ENCODE results near the gene SGSH. TPM values are rescaled to one million over a fixed set of nuclear protein-coding genes. Genes with fewer than 3 reads are reported as not detected.

SGSH gene
- total RNA-seq, 1 donor from 2014 or later = 7.2 TPM

GRCh38 chr17:80190716-80191115, 29.4 kb downstream of the SGSH start:
- Mint-ChIP-seq H3K27ac (no peak overlapping the region), H3K4me3 (no peak overlapping the region), H3K4me1 (peaks cover 14% of the 10 kb centered on the region), H3K27me3 (ENCODE audit: insufficient read depth, low read depth) (peaks cover 7% of the 10 kb centered on the region), H3K9me3 (no peaks in the 10 kb centered on the region), H3K36me3 (no peaks in the 10 kb centered on the region)
- no peak overlapping the region for H3K9ac ChIP-seq
- no peaks in the 10 kb centered on the region for H3K9me3 ChIP-seq (ENCODE audit: low read depth)
- TF ChIP-seq EZH2phosphoT487 (IDR thresholded peaks at IDR 0.05) (no peak), EZH2 (IDR thresholded peaks at IDR 0.05) (no peak), CTCF (IDR thresholded peaks at IDR 0.05) (no peak)
- no peaks in the 10 kb centered on the region for H3K79me2 ChIP-seq (ENCODE audit: low read depth)
- H3F3A ChIP-seq (ENCODE audit: low read depth) = no peaks in the 10 kb centered on the region
- H3K4me2 ChIP-seq = no peak overlapping the region
- H3K4me1 ChIP-seq = no peaks in the 10 kb centered on the region
- H4K20me1 ChIP-seq (ENCODE audit: low read depth) = no peaks in the 10 kb centered on the region
- no peak overlapping the region for H3K4me3 ChIP-seq
- no peaks in the 10 kb centered on the region for H3K27me3 ChIP-seq
- DNase-seq (ENCODE audit: low spot score) = no peak
- no peak overlapping the region for H2AFZ ChIP-seq (replicated peaks)
- H3K27ac ChIP-seq = no peak overlapping the region
- no peaks in the 10 kb centered on the region for H3K36me3 ChIP-seq

- no peak for DNase-seq (ENCODE audit: low spot score)
- Mint-ChIP-seq H3K4me1 (peaks cover 19% of the 10 kb centered on the region), H3K27ac (peak overlapping the region; percentile 92), H3K36me3 (no peaks in the 10 kb centered on the region), H3K9me3 (no peaks in the 10 kb centered on the region), H3K4me3 (no peak overlapping the region), H3K27me3 (ENCODE audit: insufficient read depth, low read depth) (peaks cover 8% of the 10 kb centered on the region)
- no peaks in the 10 kb centered on the region for H3K36me3 ChIP-seq
- H3K4me1 ChIP-seq = peaks cover 9% of the 10 kb centered on the region
- H3K9me3 ChIP-seq (ENCODE audit: low read depth) = no peaks in the 10 kb centered on the region
- no peaks in the 10 kb centered on the region for H3K79me2 ChIP-seq (ENCODE audit: low read depth)
- no peaks in the 10 kb centered on the region for H3K27me3 ChIP-seq
- no peaks in the 10 kb centered on the region for H4K20me1 ChIP-seq (ENCODE audit: low read depth)
- no peaks in the 10 kb centered on the region for H3F3A ChIP-seq (ENCODE audit: low read depth)
- no peak overlapping the region for H2AFZ ChIP-seq (replicated peaks)
- H3K9ac ChIP-seq = no peak overlapping the region
- H3K4me2 ChIP-seq = no peak overlapping the region
- no peak overlapping the region for H3K4me3 ChIP-seq
- H3K27ac ChIP-seq = no peak overlapping the region
- no peak for TF ChIP-seq EZH2phosphoT487 (IDR thresholded peaks at IDR 0.05)
- TF ChIP-seq EZH2 (IDR thresholded peaks at IDR 0.05) = no peak
- no peak for TF ChIP-seq CTCF (IDR thresholded peaks at IDR 0.05)
Measured at GRCh38 chr17:80189611-80190010, 30.5 kb downstream of the SGSH start.

GRCh38 chr17:80187515-80187941, 32.6 kb downstream of the SGSH start:
- Histone ChIP-seq H3K36me3 (no peaks in the 10 kb centered on the region), H3K4me1 (peaks cover 16% of the 10 kb centered on the region), H3K27me3 (no peaks in the 10 kb centered on the region), H3F3A (ENCODE audit: low read depth) (peaks cover 8% of the 10 kb centered on the region), H3K4me3 (no peak overlapping the region), H3K9me3 (ENCODE audit: low read depth) (no peaks in the 10 kb centered on the region), H2AFZ (replicated peaks) (no peak overlapping the region), H3K9ac (no peak overlapping the region), H4K20me1 (ENCODE audit: low read depth) (no peaks in the 10 kb centered on the region), H3K4me2 (no peak overlapping the region), H3K79me2 (ENCODE audit: low read depth) (no peaks in the 10 kb centered on the region), H3K27ac (no peak overlapping the region)
- Mint-ChIP-seq H3K27me3 (ENCODE audit: insufficient read depth, low read depth) (peaks cover 10% of the 10 kb centered on the region), H3K9me3 (no peaks in the 10 kb centered on the region), H3K36me3 (no peaks in the 10 kb centered on the region), H3K27ac (no peak overlapping the region), H3K4me3 (no peak overlapping the region), H3K4me1 (peaks cover 25% of the 10 kb centered on the region)
- DNase-seq (ENCODE audit: low spot score) = no peak
- TF ChIP-seq EZH2phosphoT487 (IDR thresholded peaks at IDR 0.05) (no peak), EZH2 (IDR thresholded peaks at IDR 0.05) (no peak), CTCF (IDR thresholded peaks at IDR 0.05) (no peak)

Data from neural progenitor cell (in vitro differentiated cells).